Measurements from ENCODE around the gene RAVER2.

DNA sequence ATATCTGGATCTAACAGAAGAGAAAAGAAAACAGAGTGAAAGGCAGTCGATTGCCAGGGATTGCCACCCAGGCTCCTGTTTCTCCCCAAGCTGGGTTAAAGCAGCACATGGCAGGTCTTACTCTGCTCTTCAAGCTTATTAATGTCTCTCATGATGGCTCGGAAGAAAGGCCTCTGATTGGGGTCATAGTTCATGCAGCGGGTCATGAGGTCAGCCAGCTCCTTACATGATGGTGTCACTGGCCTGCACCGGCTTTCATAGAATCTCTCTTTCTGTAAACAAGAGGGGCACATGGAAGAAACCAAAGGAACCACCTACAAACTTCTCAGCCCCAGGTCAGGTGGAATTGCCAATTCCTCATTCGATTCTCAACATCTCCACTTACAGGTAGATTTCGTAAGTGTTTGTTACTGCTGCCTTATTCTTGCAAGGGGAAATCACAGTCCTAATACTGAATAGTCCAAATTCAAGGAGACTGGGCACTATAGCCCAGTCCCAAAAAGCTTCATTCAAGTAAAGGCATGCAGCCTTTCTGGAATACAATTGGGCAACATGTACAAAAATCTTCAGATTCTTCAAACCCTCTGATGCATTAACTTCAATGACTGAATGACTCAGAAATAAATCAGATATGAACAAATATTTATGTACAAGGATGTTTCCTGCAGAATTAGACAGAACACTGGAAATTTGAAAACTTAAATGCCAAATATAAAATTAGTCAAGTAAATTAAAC, 96.6 kb downstream of the RAVER2 start:
- TF ChIP-seq, protein P1, sequence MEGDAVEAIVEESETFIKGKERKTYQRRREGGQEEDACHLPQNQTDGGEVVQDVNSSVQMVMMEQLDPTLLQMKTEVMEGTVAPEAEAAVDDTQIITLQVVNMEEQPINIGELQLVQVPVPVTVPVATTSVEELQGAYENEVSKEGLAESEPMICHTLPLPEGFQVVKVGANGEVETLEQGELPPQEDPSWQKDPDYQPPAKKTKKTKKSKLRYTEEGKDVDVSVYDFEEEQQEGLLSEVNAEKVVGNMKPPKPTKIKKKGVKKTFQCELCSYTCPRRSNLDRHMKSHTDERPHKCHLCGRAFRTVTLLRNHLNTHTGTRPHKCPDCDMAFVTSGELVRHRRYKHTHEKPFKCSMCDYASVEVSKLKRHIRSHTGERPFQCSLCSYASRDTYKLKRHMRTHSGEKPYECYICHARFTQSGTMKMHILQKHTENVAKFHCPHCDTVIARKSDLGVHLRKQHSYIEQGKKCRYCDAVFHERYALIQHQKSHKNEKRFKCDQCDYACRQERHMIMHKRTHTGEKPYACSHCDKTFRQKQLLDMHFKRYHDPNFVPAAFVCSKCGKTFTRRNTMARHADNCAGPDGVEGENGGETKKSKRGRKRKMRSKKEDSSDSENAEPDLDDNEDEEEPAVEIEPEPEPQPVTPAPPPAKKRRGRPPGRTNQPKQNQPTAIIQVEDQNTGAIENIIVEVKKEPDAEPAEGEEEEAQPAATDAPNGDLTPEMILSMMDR (IDR thresholded peaks at IDR 0.05; ENCODE audit: poor library complexity) = no peak
- no peak for TF ChIP-seq EZH2 (IDR thresholded peaks at IDR 0.05; ENCODE audit: borderline replicate concordance)
